Motor neuron (in vitro differentiated cells): ENCODE data around the gene INPP4A. TPM values are rescaled to one million over a fixed set of nuclear protein-coding genes. Genes with fewer than 3 reads are reported as not detected.
A peak's percentile ranks its signal among the peaks of the same experiment; 100 is the strongest.
"Not testable (repeated sequence)": the region's sequence is repeated elsewhere in the genome, so short reads cannot be mapped to it uniquely, and the experiment has no call there.

ENCODE experiments used
- ATAC-seq, 8 experiments: fragments of 200-7000 bp; cut with Tn5 transposase; replicated peaks in 6 of 8; 2 replicates each; pipeline ENCODE4 v1.8.0; 2021; ENCODE audit warnings: mild to moderate bottlenecking in 8 of 8, moderate library complexity in 8 of 8
- H3K27ac ChIP-seq, 2 donors: fragments of 250-450 bp; sonication (Bioruptor Pico); 2 replicates each; pipeline ENCODE4 v1.9.0; 2021; ENCODE audit warnings: antibody characterized with exemption in 2 of 2, mild to moderate bottlenecking in 2 of 2, moderate library complexity in 1 of 2
- H3K4me1 ChIP-seq, 2 donors: fragments of 250-450 bp; sonication (Bioruptor Pico); replicated peaks in 1 of 2; 2 replicates each; pipeline ENCODE4 v1.6.1; 2021; ENCODE audit warnings: antibody characterized with exemption in 2 of 2, mild to moderate bottlenecking in 2 of 2, moderate library complexity in 1 of 2
- H3K4me3 ChIP-seq, 5 donors: fragments of 250-450 bp; sonication (Bioruptor Pico); 2 replicates each; pipeline ENCODE4 v1.9.0; 2021; ENCODE audit warnings: antibody characterized with exemption in 5 of 5, mild to moderate bottlenecking in 5 of 5, moderate library complexity in 4 of 5
- WGBS, 10 experiments: fragments of 450-650 bp; shearing (Covaris generic); methylation state at CpG; one replicate each; pipeline ENCODE4 v1.0.0; 2022; 5-methylcytosine and 5-hydroxymethylcytosine counted together
- in situ Hi-C, 9 experiments: fragments of 400-800 bp; cut with MboI; loops; one replicate each; pipeline ENCODE4 v1.15.0; 2021; ENCODE audit warnings: low sequenced_read_pairs in 9 of 9, low pct_unique_long_range_greater_than_20kb in 2 of 9; ENCODE audit not compliant: unreplicated experiment in 9 of 9
- total RNA-seq, 8 experiments: library from RNA; unstranded; fragments of 300-600 nt; gene quantifications; 2 replicates each; pipeline versions ENCODE4 v1.2.3 to v1.2.4, GENCODE V29; 2022

Gene INPP4A
- total RNA-seq, 8 experiments from 2014 or later = 24.2 to 111 (median 31.1) TPM

DNA sequence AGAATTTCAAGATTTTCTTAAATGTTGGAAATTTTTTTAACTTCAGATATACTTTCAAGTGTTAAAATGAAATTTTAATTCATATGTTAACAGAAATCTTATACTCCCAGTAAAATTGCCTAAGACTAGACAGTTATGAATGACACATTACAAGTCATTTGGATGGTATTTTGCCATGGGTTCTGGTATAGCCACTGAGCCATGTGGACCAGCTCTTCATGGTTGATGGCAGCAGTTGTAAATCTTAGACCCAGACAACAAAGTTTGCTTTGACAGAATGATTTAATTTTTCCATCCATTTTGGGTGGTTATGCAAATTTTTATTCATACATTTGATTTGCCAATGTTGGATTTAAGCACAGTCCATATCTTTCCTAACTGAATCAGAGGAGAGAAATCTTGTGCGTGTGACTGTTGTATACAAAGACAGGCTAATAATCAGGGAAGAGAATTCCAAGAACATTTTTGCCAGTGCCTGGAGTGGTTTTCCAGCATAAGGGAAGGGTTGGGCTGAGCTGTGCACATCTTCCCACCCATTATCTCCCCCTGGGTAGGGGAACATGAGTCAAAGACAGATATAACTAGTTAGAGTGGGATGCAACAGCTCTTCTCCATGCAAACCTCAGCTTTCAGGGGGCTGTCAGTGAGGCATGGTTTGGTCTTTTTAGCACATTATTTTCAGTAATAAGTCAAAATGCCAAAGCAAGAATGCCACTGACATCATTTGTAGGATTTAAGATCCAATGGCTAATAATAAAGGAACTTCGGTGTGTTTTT, 28.1 kb upstream of the INPP4A start:
- Histone ChIP-seq H3K27ac (no peak overlapping the region), H3K4me3 (no peak overlapping the region), H3K4me1 (no peaks in the 10 kb centered on the region)
- in situ Hi-C loops = no loop called here
- 50 to 100% (median 83%) methylated on average over 1 to 2 of the region's 2 CpGs; no CpG with 5 or more reads in 1 of the 10 experiments for WGBS, 10 experiments
- ATAC-seq = no peak

DNA sequence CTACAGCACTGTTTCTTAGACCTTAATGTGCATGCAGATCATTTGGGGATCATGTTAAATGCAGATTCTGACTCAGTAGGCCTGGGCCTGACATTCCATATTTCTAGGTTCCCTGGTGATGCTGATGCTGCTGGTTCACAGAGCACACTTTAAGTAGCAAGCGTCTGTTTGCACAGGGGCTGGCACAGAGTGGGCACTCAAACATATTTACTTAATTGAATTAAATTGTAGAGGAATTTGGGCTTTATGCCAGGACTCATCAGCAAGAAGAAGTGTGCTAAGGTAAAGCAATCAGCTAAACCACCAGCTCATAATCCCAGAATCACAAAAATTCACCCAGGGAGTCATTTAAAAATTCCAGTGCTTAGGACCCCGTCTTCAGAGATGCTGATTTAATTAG, 25.1 kb upstream of the INPP4A start:
- in situ Hi-C loops = no loop called here
- ATAC-seq = peak in 1 of 8 experiments; percentile 41
- H3K4me3 ChIP-seq = no peak overlapping the region
- H3K4me1 ChIP-seq = no peaks in the 10 kb centered on the region
- no peak overlapping the region for H3K27ac ChIP-seq
- 34 to 100% (median 70%) methylated on average over 1 to 2 of the region's 2 CpGs; no CpG with 5 or more reads in 3 of the 10 experiments for WGBS, 10 experiments

GRCh38 chr2:98419977-98420725, 24.5 kb upstream of the INPP4A start:
- whole genome bisulfite sequencing, 10 experiments = 30 to 82% (median 56%) methylated on average over 2 to 6 of the region's 6 CpGs; no CpG with 5 or more reads in 1 of the 10 experiments
- Histone ChIP-seq H3K27ac (no peak overlapping the region), H3K4me1 (no peaks in the 10 kb centered on the region), H3K4me3 (no peak overlapping the region)
- in situ Hi-C loops = no loop called here
- no peak for ATAC-seq

- H3K4me3 ChIP-seq = no peak overlapping the region
- no peaks in the 10 kb centered on the region for H3K4me1 ChIP-seq
- in situ Hi-C loops = no loop called here
- H3K27ac ChIP-seq = no peak overlapping the region
- ATAC-seq = no peak
These were observed 22.2 kb upstream of the INPP4A start for GRCh38 chr2:98422449-98422848.

GRCh38 chr2:98426771-98427170, 17.9 kb upstream of the INPP4A start:
- WGBS, 10 experiments = 51 to 100% (median 82%) methylated on average over 2 to 5 of the region's 5 CpGs
- in situ Hi-C loops = loop anchor here in 1 of 9 experiments (25.0 kb wide), 1 partner anchor 111 kb away; no protein-coding TSS in a partner anchor

GRCh38 chr2:98432145-98432544, 12.5 kb upstream of the INPP4A start:
- Histone ChIP-seq H3K4me3 (no peak overlapping the region), H3K4me1 (no peaks in the 10 kb centered on the region), H3K27ac (no peak overlapping the region)
- no peak for ATAC-seq
- in situ Hi-C loops = loop anchor here in 1 of 9 experiments (25.0 kb wide), 1 partner anchor 105 kb away; no protein-coding TSS in a partner anchor

More at GRCh38 chr2:98426771-98427170, 17.9 kb upstream of the INPP4A start:
- Histone ChIP-seq H3K27ac (no peak overlapping the region), H3K4me1 (no peaks in the 10 kb centered on the region), H3K4me3 (no peak overlapping the region)
- no peak for ATAC-seq

DNA sequence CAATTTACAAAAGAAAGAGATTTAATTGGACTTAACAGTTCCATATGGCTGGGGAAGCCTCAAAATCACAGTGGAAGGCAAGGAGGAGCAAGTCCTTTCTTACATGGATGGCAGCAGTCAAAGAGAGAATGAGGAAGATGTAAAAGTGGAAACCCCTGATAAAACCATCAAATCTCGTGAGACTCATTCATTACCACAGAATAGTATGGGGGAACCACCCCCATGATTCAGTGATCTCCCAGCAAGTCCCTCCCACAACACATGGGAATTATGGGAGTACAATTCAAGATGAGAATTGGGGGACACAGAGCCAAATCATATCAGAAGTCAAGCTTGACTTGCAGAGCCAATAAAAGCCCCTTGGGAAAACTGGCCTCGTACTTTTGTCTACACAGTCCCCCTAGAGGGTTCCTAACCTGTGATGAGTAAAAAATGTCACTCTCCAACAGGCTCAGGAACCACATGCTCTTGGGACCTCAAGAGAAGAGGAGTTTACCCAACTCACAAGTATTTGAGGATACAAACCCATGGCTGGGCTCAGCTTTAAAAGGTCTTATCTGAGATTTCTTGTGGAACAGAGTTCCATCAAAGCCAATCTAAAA, 11.2 kb upstream of the INPP4A start:
- in situ Hi-C loops = loop anchor here in 1 of 9 experiments (25.0 kb wide), 1 partner anchor 104 kb away; no protein-coding TSS in a partner anchor
- 15 to 100% (median 63%) methylated on average over 1 to 2 of the region's 2 CpGs; no CpG with 5 or more reads in 3 of the 10 experiments for WGBS, 10 experiments
- H3K4me3 ChIP-seq = no peak overlapping the region
- no peak overlapping the region for H3K27ac ChIP-seq
- H3K4me1 ChIP-seq = no peaks in the 10 kb centered on the region
- ATAC-seq = no peak

GRCh38 chr2:98434492-98434891, 10.2 kb upstream of the INPP4A start:
- Histone ChIP-seq H3K27ac (no peak overlapping the region), H3K4me3 (no peak overlapping the region), H3K4me1 (no peaks in the 10 kb centered on the region)
- whole genome bisulfite sequencing, 10 experiments = 20 to 80% (median 70%) methylated on average over 2 to 3 of the region's 3 CpGs; no CpG with 5 or more reads in 6 of the 10 experiments
- in situ Hi-C loops = loop anchor here in 1 of 9 experiments (25.0 kb wide), 1 partner anchor 103 kb away; no protein-coding TSS in a partner anchor
- ATAC-seq = no peak

DNA sequence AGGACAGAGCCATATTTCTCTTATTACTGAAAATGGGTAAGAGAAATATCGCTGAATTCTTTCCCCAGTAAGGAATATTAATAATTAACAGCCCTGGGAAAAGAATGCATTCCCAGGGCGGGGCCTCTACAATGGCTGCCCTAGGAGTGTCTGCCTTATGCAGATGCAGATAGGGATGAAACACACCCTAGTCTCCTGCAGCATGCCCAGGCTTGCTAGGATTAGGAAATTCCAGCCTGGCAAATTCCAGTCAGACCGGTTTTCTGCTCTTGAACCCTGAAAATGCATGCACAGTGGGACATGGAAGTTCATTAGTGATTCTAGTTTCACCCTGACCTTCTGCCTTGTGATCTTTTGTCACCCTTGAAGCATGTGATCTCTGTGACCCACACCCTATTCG, 9.0 kb upstream of the INPP4A start:
- H3K27ac ChIP-seq, ATAC-seq: not testable (repeated sequence)

GRCh38 chr2:98436734-98437133, 7.9 kb upstream of the INPP4A start:
- in situ Hi-C loops = loop anchor here in 1 of 9 experiments (25.0 kb wide), 1 partner anchor 101 kb away; no protein-coding TSS in a partner anchor
- peak in 6 of 8 experiments; percentile 50 to 97 (median 76) for ATAC-seq
- H3K27ac ChIP-seq = no peak overlapping the region
- H3K4me3 ChIP-seq = no peak overlapping the region
- no peaks in the 10 kb centered on the region for H3K4me1 ChIP-seq
- 0 to 100% (median 31%) methylated on average over 1 to 4 of the region's 4 CpGs for WGBS, 10 experiments

More for the DNA sequence above, 9.0 kb upstream of the INPP4A start:
- not testable (repeated sequence) for H3K4me1 ChIP-seq, H3K4me3 ChIP-seq
- in situ Hi-C loops = loop anchor here in 1 of 9 experiments (25.0 kb wide), 1 partner anchor 102 kb away; no protein-coding TSS in a partner anchor
- 0 to 100% (median 80%) methylated on average over 1 to 4 of the region's 4 CpGs for WGBS, 10 experiments

GRCh38 chr2:98438190-98439133, 6.2 kb upstream of the INPP4A start:
- in situ Hi-C loops = loop anchor here in 1 of 9 experiments (25.0 kb wide), 1 partner anchor 99 kb away; no protein-coding TSS in a partner anchor
- Histone ChIP-seq H3K4me3 (no peak overlapping the region), H3K27ac (no peak overlapping the region), H3K4me1 (no peaks in the 10 kb centered on the region)
- ATAC-seq = peak in 2 of 8 experiments; percentile 4 to 5
- 0 to 88% (median 66%) methylated on average over 1 of the region's 1 CpG; no CpG with 5 or more reads in 2 of the 10 experiments for WGBS, 10 experiments
